Hematopoietic multipotent progenitor cell treated with erythropoietin and hydrocortisone succinate and interleukin-3 and kit ligand, for 8 days (in vitro differentiated cells): ENCODE results near the gene IFNA1.
"Not testable (repeated sequence)": the region's sequence is repeated elsewhere in the genome, so short reads cannot be mapped to it uniquely, and the experiment has no call there.

ENCODE experiments used
- DNase-seq: peaks from one replicate; pipeline ENCODE4 v3.0.0-alpha.2; 2015

The IFNA1 gene

DNA sequence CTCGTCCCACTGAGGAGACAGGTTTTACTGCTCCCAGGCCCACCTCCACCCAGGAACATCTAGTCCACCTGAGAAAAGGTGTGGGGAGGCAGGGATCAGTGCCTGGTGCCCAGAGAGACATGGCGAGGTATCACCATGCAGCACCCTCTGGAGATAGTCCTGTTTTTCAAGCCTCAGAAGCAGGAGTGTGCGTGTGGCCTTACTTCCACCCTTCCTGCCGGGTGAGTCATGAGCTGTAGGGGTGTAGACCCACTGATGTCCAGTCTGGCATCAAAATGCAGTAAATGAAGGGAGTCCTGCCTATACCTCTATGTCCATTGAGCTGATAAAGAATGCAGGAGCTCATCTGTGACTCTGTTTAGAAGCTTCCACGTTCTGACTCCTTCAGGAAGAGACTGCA, 9.1 kb downstream of the IFNA1 start:
- DNase-seq, result not testable (repeated sequence)

DNA sequence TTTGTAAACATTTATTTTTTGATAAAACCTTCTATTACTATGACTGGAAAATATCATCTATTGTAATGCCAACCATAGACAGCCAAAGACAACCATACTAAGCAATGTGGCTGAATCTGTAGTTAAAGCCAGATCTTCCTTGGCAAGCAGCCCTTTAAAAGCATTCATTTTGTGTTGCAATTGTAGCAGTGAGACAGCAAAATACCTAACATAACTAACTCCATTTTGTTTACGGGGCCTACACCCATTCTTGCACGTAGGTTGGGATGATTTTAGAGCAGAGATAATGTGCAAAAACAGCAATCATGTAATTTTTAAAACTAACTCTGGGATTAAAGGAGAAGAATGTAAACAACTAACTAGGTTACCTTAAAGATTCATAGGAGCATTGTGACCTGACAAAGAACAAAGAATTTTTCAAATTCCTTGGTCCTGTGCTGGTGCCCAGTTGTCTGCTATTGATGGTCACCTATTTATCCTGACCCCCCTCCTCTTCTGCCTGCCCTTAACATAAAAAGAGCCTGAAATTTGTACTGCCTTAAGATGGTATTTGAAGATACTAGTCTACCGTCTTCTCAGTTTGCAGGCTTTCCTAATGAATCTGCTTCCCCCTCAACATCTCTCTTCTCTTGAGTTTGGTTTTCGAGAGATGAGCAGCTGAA, 10.6 kb downstream of the IFNA1 start:
- DNase-seq, result no peak

DNA sequence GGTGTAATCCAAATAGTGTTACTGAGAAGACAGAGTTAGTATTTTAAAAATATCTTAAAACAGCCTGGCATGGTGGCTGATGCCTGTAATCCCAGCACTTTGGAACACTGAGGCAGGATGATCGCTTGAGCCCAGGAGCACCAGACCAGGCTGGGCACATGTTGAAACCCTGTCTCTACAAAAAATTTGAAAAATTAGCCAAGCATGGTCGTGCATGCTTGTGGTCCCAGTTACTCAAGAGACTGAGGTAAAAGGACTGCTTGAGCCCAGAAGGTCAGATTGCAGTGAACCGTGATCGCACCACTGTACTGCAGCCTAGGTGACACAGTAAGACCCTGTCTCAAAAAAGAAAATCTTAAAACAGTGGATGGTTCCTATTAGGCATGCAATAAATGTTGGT, 12.4 kb downstream of the IFNA1 start:
- DNase-seq, result no peak

DNA sequence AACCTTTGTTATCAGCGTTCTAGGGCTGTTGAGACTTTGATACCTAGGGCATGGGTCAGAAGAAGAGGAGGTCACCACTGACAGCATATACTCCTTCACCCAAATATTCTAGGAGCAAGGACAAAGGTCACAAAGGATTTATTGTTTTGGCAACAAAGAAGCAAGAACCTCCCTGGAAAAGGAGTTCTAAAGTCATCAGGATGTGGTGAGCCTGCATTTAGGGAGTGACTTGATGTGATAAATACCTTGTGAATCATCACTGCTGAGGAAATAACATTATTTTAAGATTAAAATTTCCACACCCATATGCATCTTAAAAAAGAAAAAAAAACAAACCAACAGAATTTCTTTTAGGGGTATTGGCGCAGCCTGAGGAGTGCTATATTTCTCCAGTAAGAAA, 13.9 kb downstream of the IFNA1 start:
- no peak for DNase-seq

GRCh38 chr9:21455320-21455719, 15.1 kb downstream of the IFNA1 start:
- DNase-seq, result peak; percentile 16

DNA sequence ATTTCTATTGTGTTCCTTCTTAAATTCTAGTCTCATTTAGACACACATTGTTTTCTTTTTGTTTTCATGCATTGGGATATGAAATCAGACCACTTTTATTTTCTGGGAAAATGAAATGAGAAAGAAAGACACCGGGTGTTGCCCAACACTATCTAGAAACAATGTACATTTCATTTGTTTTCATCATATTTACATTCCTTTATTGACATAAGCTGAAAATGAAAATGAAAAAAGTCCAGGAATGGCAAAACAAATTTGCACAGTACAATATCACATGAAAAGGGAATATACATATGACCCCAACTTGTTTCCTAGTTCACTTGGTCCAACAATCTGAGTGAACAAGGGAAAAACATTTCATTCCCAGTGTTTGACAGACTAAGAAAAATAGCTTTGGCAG, 21.1 kb downstream of the IFNA1 start:
- DNase-seq, result no peak

DNA sequence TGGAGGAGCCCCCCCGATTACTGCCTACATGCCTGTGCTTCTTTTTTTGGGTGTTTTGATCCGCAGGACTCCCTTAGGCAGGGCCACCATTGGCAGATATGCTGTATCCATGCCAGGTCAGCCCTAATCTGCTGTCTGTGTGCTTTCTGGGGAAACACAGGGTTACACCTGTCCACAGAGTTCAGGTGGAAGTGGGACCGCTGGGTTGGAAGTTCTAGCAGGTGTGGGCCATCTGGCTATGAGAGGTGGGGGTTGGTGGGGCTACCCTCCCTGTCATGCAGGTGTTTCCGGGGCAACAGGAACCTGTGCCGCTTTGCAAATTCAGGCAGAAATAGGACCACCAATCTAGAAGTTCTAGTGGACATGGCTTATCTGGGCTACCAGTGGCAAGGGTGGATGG, 24.9 kb downstream of the IFNA1 start:
- no peak for DNase-seq

- DNase-seq, result peak; percentile 57
Observed at GRCh38 chr9:21465859-21466518, 25.8 kb downstream of the IFNA1 start.

DNA sequence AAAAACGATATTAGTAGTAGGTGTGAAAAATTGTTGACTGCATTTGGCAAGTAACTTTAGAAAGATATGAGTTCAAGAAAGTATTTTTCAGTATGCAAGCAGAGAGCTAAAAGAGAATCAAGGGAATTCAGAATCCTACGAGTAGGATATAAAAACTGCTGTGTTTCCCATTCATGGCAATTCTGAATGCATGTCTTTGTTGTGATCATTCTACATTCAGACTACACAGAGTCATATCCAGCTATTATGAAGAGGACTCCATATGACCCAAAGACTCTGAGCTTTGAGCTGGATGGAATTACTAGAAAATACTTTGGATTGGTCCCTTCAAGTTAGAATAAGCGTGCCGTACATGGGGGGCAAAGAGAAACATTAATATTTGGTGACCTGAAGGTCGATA, 29.9 kb downstream of the IFNA1 start:
- no peak for DNase-seq

DNA sequence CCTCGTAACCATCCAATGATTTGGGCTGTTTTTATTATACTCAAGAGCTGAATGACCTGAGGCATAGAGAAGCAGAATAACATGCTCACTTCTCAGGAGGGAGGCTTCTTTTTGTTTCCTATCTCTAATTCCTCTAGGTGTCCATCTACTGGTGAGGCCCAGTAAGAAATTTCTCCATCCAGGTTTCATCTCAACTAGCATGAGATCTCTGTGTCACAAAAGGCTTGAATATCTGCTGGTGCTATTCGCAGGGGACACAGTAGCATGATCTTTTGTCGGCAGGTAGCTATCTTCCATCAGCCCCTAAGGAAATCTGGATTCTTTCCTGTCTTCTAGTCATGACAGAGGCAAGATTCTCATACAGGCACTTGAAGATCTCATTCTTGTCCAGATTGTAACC, 33.0 kb downstream of the IFNA1 start:
- no peak for DNase-seq

GRCh38 chr9:21477466-21477865, 37.2 kb downstream of the IFNA1 start:
- no peak for DNase-seq

DNA sequence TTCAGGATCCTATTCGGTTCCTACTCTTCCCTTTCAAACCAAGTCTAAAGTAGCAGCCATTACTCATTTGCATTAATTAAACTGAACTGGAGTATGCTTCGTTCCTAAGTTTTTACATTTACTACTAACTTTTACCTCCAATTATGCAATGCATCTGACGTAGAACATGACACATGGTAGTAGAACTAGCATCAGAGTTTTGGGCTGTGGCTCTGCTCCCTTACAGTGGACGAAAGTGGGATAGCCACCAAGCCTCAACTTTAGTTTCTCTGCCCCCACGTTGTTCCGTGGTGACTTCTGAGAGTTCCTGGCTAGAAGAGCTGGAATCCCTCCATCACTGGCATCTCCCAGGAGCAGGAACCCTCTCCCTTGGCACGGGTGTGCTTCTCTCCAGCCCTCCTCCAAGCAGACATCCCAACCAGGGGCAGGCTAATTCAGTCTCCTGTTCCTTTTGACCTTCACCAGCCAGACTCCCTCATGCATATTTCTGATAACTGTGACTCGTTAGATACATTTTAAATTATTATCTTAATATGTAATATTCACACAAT, 39.0 kb downstream of the IFNA1 start:
- DNase-seq, result no peak

DNA sequence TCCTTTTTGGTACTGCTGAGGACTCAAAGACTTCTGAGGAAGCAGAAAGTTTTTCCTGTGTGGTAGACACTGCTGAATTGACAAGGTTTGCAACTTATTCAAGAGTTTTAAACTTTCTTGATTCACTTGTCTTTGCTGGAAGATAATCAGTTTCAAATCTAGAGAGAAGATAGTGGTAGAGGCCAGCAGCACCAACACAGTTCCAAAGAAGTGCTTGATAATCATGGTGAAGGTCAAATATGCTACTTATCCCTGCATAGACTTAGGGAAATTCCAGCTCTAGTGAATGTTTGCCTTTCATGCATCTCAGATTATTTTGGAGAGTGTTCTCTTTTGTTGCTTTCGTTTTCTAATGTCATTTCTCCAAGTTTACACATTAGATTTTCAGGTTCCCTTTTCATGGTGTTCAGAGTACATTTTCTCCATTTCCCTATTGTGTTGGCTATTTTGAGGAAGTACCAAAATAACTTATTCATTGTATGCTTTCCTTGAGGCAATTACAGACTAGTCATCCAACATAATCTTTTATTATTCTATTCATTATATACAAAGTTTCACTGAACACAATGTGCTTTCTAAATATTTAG, 41.3 kb downstream of the IFNA1 start:
- DNase-seq, result no peak

- DNase-seq, result no peak
Observed at GRCh38 chr9:21482213-21482612, 42.0 kb downstream of the IFNA1 start, which contains the start of gene IFNE. TSS of gene IFNE (minus strand) at chr9:21482313. CDS start at chr9:21481694, 619 bp downstream.
